ENCODE measurements around the gene ZNF526. TPM values are rescaled to one million over a fixed set of nuclear protein-coding genes. Genes with fewer than 3 reads are reported as not detected.

Gene ZNF526
- total RNA-seq, 1 donor from 2014 or later, result 7.0 TPM

DNA sequence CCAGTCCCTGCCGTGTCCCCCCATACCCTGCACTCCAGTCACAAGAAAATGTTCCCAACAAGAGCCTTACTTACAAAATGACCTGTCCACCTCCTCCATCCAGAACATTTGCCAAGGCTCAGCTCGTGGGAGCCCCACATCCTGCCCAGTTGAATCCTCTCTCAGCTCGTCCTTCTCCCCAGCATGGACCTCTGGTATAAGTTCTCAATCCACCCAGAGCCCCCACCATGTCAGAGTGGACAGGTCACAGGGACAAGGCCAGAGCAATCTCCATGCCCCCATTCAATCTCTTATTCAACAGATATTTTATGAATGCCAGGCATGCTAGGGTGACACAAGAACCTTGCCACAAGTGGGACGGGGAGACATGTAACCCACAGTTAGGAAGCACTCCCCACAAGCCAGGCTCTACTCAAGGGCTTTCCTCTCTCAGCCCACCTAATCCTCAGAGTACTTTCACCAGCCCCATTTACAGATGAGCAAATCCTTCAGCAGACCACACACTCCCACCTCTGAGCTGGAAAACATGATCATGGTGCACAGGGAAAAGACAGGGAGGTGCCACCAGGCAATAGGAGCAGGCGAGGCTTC, 17.7 kb upstream of the ZNF526 start:
- no peak overlapping the region for H3K4me3 ChIP-seq
- no peak overlapping the region for H3K27ac ChIP-seq
- H3K4me1 ChIP-seq, result no peaks in the 10 kb centered on the region
- intact Hi-C loops (cut with DNase I), result no loop called here
- peaks cover 52 to 93% of the 10 kb centered on the region in 2 donors for H3K36me3 ChIP-seq
- TF ChIP-seq, protein P1, sequence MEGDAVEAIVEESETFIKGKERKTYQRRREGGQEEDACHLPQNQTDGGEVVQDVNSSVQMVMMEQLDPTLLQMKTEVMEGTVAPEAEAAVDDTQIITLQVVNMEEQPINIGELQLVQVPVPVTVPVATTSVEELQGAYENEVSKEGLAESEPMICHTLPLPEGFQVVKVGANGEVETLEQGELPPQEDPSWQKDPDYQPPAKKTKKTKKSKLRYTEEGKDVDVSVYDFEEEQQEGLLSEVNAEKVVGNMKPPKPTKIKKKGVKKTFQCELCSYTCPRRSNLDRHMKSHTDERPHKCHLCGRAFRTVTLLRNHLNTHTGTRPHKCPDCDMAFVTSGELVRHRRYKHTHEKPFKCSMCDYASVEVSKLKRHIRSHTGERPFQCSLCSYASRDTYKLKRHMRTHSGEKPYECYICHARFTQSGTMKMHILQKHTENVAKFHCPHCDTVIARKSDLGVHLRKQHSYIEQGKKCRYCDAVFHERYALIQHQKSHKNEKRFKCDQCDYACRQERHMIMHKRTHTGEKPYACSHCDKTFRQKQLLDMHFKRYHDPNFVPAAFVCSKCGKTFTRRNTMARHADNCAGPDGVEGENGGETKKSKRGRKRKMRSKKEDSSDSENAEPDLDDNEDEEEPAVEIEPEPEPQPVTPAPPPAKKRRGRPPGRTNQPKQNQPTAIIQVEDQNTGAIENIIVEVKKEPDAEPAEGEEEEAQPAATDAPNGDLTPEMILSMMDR (IDR thresholded peaks at IDR 0.05), result no peak
- H3K9me3 ChIP-seq, result no peaks in the 10 kb centered on the region
- no peak for DNase-seq (ENCODE audit: low spot score in 2 of 2)
- no peaks in the 10 kb centered on the region for H3K27me3 ChIP-seq

- no peaks in the 10 kb centered on the region for H3K9me3 ChIP-seq
- H3K4me3 ChIP-seq, result no peak overlapping the region
- DNase-seq (ENCODE audit: low spot score in 2 of 2), result no peak
- H3K27ac ChIP-seq, result no peak overlapping the region
- peaks cover 58 to 95% of the 10 kb centered on the region in 2 donors for H3K36me3 ChIP-seq
- intact Hi-C loops (cut with DNase I), result no loop called here
- no peaks in the 10 kb centered on the region for H3K27me3 ChIP-seq
- TF ChIP-seq, protein P1 (IDR thresholded peaks at IDR 0.05), result no peak
- no peaks in the 10 kb centered on the region for H3K4me1 ChIP-seq
Observed at GRCh38 chr19:42203700-42204099, 16.4 kb upstream of the ZNF526 start.

- H3K27me3 ChIP-seq, result no peaks in the 10 kb centered on the region
- H3K9me3 ChIP-seq, result no peaks in the 10 kb centered on the region
- no peak for DNase-seq (ENCODE audit: low spot score in 2 of 2)
- intact Hi-C loops (cut with DNase I), result no loop called here
- H3K27ac ChIP-seq, result no peak overlapping the region
- H3K4me1 ChIP-seq, result no peaks in the 10 kb centered on the region
- no peak overlapping the region for H3K4me3 ChIP-seq
- H3K36me3 ChIP-seq, result peaks cover 60 to 95% of the 10 kb centered on the region in 2 donors
- TF ChIP-seq, protein P1 (IDR thresholded peaks at IDR 0.05), result no peak
Observed at GRCh38 chr19:42204664-42205063, 15.4 kb upstream of the ZNF526 start.

- peaks cover 72 to 82% of the 10 kb centered on the region in 2 donors for H3K36me3 ChIP-seq
- DNase-seq (ENCODE audit: low spot score in 2 of 2), result no peak
- H3K27me3 ChIP-seq, result no peaks in the 10 kb centered on the region
- no peak overlapping the region for H3K4me3 ChIP-seq
- no peak overlapping the region for H3K27ac ChIP-seq
- H3K9me3 ChIP-seq, result no peaks in the 10 kb centered on the region
- intact Hi-C loops (cut with DNase I), result no loop called here
- no peaks in the 10 kb centered on the region for H3K4me1 ChIP-seq
- TF ChIP-seq, protein P1 (IDR thresholded peaks at IDR 0.05), result no peak
Observed at GRCh38 chr19:42206871-42207755, 13.0 kb upstream of the ZNF526 start.

DNA sequence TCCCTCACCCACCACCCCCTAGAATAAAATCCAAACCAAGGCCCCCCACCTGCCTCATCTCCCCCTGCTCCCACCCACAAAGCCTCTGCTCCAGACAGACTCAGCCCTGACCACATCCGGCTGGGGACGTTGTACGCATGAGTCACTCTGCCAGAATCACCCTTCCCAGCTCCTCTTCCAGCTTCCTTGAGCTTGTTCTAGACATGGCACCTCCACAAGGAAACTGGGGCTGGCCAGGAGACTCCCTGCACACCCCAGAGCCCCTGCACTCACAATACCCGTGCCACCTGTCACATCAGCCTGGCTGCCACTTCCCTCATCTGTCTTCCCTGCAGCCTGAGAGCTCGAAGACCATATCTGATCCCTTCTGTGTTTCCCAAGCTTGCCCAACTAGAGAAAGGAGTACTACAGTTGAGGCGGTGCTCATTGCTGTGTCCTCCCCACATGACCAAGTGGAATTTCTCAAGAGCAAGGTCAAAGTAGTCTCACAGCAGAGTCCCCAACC, 12.3 kb upstream of the ZNF526 start:
- no peak for DNase-seq (ENCODE audit: low spot score in 2 of 2)
- H3K27me3 ChIP-seq, result no peaks in the 10 kb centered on the region
- intact Hi-C loops (cut with DNase I), result no loop called here
- H3K27ac ChIP-seq, result no peak overlapping the region
- H3K4me3 ChIP-seq, result no peak overlapping the region
- H3K4me1 ChIP-seq, result no peaks in the 10 kb centered on the region
- peaks cover 78 to 79% of the 10 kb centered on the region in 2 donors for H3K36me3 ChIP-seq
- TF ChIP-seq, protein P1 (IDR thresholded peaks at IDR 0.05), result no peak
- no peaks in the 10 kb centered on the region for H3K9me3 ChIP-seq

Measured in ascending aorta (tissue), 2 donors.